ENCODE results near the gene MED12. TPM values are rescaled to one million over a fixed set of nuclear protein-coding genes. Genes with fewer than 3 reads are reported as not detected.
"Not testable (repeated sequence)": the region's sequence is repeated elsewhere in the genome, so short reads cannot be mapped to it uniquely, and the experiment has no call there.

The MED12 gene
- total RNA-seq, 4 donors from 2014 or later: 26.5 to 41.4 (median 40.0) TPM

DNA sequence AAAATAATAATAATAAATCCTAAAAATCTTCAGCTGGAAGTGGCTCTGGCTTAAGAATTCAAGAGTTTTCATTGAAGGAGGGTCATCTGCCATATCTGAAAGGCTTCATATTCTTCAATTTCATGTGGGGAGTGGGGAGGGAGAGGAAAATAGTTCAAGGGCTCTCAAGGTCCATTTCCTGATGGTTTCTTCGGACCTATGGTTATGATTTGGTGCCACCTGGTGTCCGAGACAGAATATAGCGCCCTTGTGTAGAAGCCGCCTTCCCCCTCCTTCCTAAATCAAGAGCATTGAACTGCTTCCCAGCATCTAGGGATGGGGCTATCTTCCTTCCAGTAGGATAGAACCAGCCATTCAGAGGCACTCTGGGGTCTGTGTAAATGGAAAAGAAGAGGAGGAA, 60.5 kb downstream of the MED12 start:
- DNase-seq: peak; percentile 56
- peaks cover 0 to 10% (median 0%) of the 10 kb centered on the region in 4 donors for H3K4me1 ChIP-seq
- H3K27ac ChIP-seq: no peak overlapping the region
- intact Hi-C loops (cut with DNase I; ENCODE audit: low total_unique reads): loop anchor here (10.0 kb wide), 1 partner anchor 204 kb away; no protein-coding TSS in a partner anchor
- in situ Hi-C loops (cut with MboI; ENCODE audit: low pct_ligation_motif_present in 1 of 4, low pct_unique_long_range_greater_than_20kb in 1 of 4, low sequenced_read_pairs in 3 of 4): loop anchor here in 3 of 4 donors (10.0 to 25.0 kb wide), 5 partner anchors 92 to 417 kb away; partner anchors contain the start of gene FOXO4 (in 1 of the 3)
- H3K9me3 ChIP-seq: no peaks in the 10 kb centered on the region
- TF ChIP-seq POLR2AphosphoS5 (IDR thresholded peaks at IDR 0.05): no peak
- TF ChIP-seq EP300 (IDR thresholded peaks at IDR 0.05; ENCODE audit: low read depth): no peak
- TF ChIP-seq POLR2A (IDR thresholded peaks at IDR 0.05): no peak
- TF ChIP-seq, protein P1, sequence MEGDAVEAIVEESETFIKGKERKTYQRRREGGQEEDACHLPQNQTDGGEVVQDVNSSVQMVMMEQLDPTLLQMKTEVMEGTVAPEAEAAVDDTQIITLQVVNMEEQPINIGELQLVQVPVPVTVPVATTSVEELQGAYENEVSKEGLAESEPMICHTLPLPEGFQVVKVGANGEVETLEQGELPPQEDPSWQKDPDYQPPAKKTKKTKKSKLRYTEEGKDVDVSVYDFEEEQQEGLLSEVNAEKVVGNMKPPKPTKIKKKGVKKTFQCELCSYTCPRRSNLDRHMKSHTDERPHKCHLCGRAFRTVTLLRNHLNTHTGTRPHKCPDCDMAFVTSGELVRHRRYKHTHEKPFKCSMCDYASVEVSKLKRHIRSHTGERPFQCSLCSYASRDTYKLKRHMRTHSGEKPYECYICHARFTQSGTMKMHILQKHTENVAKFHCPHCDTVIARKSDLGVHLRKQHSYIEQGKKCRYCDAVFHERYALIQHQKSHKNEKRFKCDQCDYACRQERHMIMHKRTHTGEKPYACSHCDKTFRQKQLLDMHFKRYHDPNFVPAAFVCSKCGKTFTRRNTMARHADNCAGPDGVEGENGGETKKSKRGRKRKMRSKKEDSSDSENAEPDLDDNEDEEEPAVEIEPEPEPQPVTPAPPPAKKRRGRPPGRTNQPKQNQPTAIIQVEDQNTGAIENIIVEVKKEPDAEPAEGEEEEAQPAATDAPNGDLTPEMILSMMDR (IDR thresholded peaks at IDR 0.05): peak; percentile 53 to 72 (median 68)
- H3K36me3 ChIP-seq: no peaks in the 10 kb centered on the region
- no peaks in the 10 kb centered on the region for H3K27me3 ChIP-seq
- WGBS, 2 donors (ENCODE audit: low coverage in 1 of 2): 3% methylated on average over 4 of the region's 4 CpGs; no CpG with 5 or more reads in 1 of the 2 donors
- H3K4me3 ChIP-seq: no peak overlapping the region

DNA sequence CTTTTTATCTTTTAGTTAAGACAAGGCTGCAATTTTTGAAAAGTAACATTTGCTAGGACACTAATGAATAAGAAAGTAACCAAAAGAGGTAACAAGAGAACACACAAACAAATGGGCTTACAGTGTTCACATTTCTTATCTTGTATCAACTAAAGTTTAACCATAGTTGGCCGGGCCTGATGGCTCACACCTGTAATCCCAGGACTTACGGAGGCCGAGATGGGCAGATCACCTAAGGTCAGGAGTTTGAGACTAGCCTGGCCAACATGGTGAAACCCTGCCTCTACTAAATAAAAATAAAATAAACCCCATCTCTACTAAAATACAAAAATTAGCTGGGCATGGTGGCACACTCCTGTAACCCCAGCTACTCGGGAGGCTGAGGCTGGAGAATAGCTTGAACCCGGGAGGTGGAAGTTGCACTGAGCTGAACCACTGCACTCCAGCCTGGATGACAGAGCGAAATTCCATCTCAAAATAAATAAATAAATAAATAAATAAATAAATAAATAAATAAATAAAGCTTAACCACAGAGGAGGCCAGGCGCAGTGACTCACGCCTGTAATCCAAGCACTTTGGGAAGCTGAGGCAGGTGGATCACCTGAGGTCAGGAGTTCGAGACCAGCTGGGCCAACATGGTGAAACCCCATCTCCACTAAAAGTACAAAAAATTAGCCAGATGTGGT, 62.3 kb downstream of the MED12 start:
- WGBS, 2 donors (ENCODE audit: low coverage in 1 of 2): 70% methylated on average over 9 of the region's 9 CpGs; no CpG with 5 or more reads in 1 of the 2 donors
- H3K36me3 ChIP-seq; H3K27me3 ChIP-seq; H3K9me3 ChIP-seq; intact Hi-C loops (cut with DNase I; ENCODE audit: low total_unique reads); DNase-seq; H3K4me3 ChIP-seq: not testable (repeated sequence)
- peak overlapping the region; percentile 75 to 89 (median 86) for H3K27ac ChIP-seq
- in situ Hi-C loops (cut with MboI; ENCODE audit: low pct_ligation_motif_present in 1 of 4, low pct_unique_long_range_greater_than_20kb in 1 of 4, low sequenced_read_pairs in 3 of 4): loop anchor here in 2 of 4 donors (25.0 kb wide), 3 partner anchors 93 to 418 kb away; partner anchors contain the start of gene FOXO4 (in 1 of the 2)
- peaks cover 0 to 10% (median 0%) of the 10 kb centered on the region in 4 donors for H3K4me1 ChIP-seq

DNA sequence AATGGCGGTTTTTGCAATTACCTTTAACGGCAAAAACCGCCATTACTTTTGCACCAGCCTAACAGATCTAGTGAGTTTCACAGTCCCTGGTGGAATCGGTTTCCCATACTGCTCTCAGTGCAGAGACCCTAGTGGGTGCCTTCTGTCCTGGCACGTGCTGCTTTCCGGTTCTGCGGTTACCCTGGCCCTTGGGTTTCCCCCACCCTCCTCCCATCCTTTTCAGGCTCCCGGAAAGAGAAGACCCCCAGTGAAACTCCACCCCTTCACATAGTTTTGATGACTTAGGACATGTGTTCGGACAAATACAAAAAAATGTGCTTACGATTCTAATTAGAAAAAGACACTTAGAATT, 63.1 kb downstream of the MED12 start:
- TF ChIP-seq, protein P1 (IDR thresholded peaks at IDR 0.05): no peak
- no peak for TF ChIP-seq POLR2AphosphoS5 (IDR thresholded peaks at IDR 0.05)
- TF ChIP-seq EP300 (IDR thresholded peaks at IDR 0.05; ENCODE audit: low read depth): no peak
- TF ChIP-seq POLR2A (IDR thresholded peaks at IDR 0.05): no peak
- 59 to 60% methylated on average over 1 to 10 of the region's 10 CpGs for WGBS, 2 donors (ENCODE audit: low coverage in 1 of 2)
- Histone ChIP-seq H3K36me3 (no peaks in the 10 kb centered on the region), H3K4me1 (peaks cover 0 to 10% (median 0%) of the 10 kb centered on the region in 4 donors), H3K4me3 (peak overlapping the region in 3 of 4 donors; percentile 24 to 51 (median 34)), H3K9me3 (no peaks in the 10 kb centered on the region), H3K27me3 (no peaks in the 10 kb centered on the region), H3K27ac (peak overlapping the region; percentile 75 to 89 (median 86))
- in situ Hi-C loops (cut with MboI; ENCODE audit: low pct_ligation_motif_present in 1 of 4, low pct_unique_long_range_greater_than_20kb in 1 of 4, low sequenced_read_pairs in 3 of 4) (loop anchor here in 2 of 4 donors (25.0 kb wide), 3 partner anchors 94 to 419 kb away; partner anchors contain the start of gene FOXO4 (in 1 of the 2)), intact Hi-C loops (cut with DNase I; ENCODE audit: low total_unique reads) (no loop called here)
- peak; percentile 34 for DNase-seq

DNA sequence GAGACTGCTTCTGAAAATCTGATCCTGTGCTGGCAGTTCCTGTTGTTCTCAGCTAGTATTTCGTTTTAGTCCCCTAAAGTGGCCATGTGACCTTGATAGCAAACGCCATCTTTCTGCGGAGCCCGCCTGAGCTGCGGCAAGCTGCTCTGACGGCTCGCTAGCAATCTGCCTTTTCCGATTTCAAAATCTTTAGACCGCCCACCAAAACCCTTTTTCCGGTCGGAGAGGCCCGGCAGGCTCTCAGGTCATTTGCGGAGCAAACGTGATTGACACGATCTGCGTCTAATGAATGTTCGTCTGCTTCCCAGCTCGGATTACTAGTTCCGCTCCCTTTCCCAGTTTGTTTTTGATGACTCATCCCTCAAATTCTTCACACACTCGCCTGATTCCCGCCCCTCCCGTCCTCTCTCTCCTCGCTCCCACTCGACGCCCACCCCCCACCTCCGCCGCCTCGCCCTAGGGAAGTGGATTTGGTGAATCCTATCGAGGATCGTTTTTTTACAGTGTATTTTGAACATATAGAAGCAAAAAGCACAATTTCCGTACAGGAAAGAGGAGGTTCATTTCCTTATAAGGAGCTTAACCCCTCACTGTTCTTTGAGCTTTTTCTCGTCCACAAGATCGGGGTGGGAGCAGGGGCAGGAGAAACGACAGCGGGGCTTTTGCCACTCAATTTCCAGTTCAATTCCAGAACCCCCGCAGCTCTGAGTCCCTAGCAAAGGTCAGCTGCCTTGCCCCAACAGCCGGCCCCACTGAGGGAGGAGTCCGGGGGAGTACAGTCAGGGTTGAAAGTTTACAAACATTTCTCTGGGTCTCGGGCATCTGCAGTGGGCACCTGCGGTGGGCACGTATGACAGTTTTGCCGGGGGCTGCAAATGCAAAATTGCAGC, 63.8 kb downstream of the MED12 start:
- 42% methylated on average over 42 of the region's 42 CpGs; no CpG with 5 or more reads in 1 of the 2 donors for WGBS, 2 donors (ENCODE audit: low coverage in 1 of 2)
- in situ Hi-C loops (cut with MboI; ENCODE audit: low pct_ligation_motif_present in 1 of 4, low pct_unique_long_range_greater_than_20kb in 1 of 4, low sequenced_read_pairs in 3 of 4) (loop anchor here in 2 of 4 donors (25.0 kb wide), 3 partner anchors 95 to 420 kb away; partner anchors contain the start of gene FOXO4 (in 1 of the 2)), intact Hi-C loops (cut with DNase I; ENCODE audit: low total_unique reads) (no loop called here)
- Histone ChIP-seq H3K4me1 (peaks cover 0 to 10% (median 0%) of the 10 kb centered on the region in 4 donors), H3K27ac (peak overlapping the region; percentile 75 to 89 (median 86)), H3K4me3 (peak overlapping the region in 3 of 4 donors; percentile 24 to 51 (median 34)), H3K9me3 (no peaks in the 10 kb centered on the region), H3K36me3 (no peaks in the 10 kb centered on the region), H3K27me3 (no peaks in the 10 kb centered on the region)
- TF ChIP-seq, protein P1 (IDR thresholded peaks at IDR 0.05): no peak
- TF ChIP-seq POLR2A (IDR thresholded peaks at IDR 0.05) (peak; percentile 75), POLR2AphosphoS5 (IDR thresholded peaks at IDR 0.05) (peak; percentile 72 to 92 (median 84)), EP300 (IDR thresholded peaks at IDR 0.05; ENCODE audit: low read depth) (no peak)
- peak; percentile 88 for DNase-seq
